Testis (tissue), 2 donors: Measurements from ENCODE around the gene TMEM219.

Experiments used
- POLR2A ChIP-seq: fragments of 450-650 bp; IDR thresholded peaks from one replicate; pipeline ENCODE4 v1.6.1; 2017; ENCODE audit warnings: antibody characterized with exemption, mild to moderate bottlenecking, moderate library complexity
- TF ChIP-seq, protein P1 (sequence below), 3 experiments: fragments of 450-650 bp in 2 of 3; fragments of 200-600 bp in 1 of 3; sonication (generic) in 1 of 3; IDR thresholded peaks; one replicate each; pipeline ENCODE4 v1.5.1; 2016 to 2019; ENCODE audit warnings: antibody characterized with exemption in 3 of 3, mild to moderate bottlenecking in 2 of 3, moderate library complexity in 1 of 3

DNA sequence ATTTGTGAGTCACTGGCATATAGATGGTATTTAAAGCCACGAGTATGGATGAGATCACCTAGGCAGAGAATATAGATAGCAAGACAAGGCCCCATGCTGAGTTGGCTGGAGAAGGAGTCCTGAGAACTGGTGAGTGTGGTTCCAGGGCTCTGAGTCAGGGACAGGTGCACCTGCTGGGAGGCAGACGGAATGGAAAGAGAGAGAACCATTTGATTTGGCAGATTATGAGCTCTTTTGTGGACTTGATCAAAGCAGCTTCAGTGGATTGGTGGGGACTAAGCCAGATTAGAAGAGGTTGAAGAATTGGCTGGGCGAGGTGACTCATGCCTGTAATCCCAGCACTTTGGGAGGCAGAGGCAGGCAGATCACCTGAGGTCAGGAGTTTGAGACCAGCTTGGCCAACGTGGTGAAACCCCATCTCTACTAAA lies 56.9 kb downstream of the TMEM219 start:
- TF ChIP-seq, protein P1, sequence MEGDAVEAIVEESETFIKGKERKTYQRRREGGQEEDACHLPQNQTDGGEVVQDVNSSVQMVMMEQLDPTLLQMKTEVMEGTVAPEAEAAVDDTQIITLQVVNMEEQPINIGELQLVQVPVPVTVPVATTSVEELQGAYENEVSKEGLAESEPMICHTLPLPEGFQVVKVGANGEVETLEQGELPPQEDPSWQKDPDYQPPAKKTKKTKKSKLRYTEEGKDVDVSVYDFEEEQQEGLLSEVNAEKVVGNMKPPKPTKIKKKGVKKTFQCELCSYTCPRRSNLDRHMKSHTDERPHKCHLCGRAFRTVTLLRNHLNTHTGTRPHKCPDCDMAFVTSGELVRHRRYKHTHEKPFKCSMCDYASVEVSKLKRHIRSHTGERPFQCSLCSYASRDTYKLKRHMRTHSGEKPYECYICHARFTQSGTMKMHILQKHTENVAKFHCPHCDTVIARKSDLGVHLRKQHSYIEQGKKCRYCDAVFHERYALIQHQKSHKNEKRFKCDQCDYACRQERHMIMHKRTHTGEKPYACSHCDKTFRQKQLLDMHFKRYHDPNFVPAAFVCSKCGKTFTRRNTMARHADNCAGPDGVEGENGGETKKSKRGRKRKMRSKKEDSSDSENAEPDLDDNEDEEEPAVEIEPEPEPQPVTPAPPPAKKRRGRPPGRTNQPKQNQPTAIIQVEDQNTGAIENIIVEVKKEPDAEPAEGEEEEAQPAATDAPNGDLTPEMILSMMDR (IDR thresholded peaks at IDR 0.05): no peak
- TF ChIP-seq POLR2A: no peak
